GM21825 (cell line): ENCODE measurements around the gene SLC38A9.

ENCODE experiments used
- ATAC-seq: cut with Tn5 transposase; IDR thresholded peaks from one replicate; pipeline ENCODE4 v1.9.1; 2021; ENCODE audit warnings: mild to moderate bottlenecking, moderate library complexity; ENCODE audit not compliant: unreplicated experiment

The SLC38A9 gene

DNA sequence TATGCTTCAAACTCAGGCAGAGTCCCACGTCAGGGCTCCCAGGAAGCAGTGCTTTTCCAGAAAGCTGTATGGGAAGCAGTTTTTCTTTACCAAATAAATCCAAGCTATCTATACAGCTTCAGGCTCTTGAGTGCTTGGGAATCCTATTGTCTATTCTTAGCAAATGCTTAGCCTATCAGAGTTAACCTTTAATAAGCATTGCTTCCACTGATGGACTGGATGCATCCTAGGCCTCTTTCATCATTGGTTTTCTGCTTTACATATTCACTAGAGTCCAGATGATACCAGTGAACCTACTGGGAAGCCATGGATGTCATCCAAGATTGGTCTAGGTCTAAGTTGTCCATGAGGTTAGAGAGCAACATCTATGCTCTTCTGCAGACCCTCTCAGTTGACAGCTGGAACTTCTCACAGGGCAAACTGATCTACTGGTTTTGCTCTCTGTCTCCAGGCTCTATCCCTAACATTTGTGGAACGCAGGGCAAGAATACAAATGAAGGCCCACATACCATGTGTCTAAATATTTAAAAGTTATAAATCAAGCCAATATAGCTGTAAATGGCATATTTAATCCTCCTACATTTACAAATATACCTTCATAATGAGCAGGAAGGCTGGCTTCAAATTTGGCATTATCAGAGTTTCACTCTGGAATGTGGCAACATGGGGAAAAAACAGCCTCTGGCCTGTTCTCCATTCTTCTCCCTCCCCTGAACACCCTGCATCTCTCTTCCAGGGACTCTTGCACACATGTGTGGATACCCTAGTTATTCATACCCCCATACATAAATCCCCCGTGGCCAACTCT is 127.5 kb downstream of the SLC38A9 start:
- no peak for ATAC-seq

DNA sequence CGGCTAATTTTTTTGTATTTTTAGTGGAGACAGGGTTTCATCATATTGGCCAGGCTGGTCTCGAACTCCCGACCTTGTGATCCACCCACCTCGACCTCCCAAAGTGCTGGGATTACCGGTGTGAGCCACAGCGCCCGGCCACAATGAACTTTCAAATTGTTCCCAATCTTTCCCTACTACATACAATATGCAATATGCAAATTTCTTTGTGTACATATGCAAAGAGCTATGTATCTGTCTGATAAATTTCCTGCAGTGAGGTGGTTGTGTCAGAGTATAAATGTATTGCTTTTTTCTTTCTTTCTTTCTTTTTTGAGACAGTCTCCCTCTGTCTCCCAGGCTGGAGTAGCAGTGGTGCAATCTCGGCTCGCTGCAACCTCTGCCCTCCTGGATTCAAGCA is 128.5 kb downstream of the SLC38A9 start:
- no peak for ATAC-seq

DNA sequence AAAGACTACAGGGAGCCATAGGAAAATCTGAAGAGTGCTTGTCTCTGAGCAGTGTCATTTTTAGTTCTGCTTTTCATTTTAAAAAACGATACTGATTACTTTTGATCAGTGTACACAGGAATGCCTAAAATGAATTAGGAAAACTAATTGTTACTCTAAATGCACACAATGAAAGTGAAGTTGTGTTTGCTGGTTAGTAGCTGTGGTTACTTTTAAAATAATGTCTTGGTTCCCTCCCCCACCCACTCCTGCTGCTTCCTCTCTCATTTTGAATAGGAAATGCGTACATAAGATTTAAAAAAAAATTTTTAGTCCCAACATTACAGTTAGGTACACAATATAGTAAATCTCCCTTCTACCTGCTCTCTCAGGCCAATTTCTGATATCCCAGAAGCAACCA is 129.9 kb downstream of the SLC38A9 start:
- no peak for ATAC-seq

DNA sequence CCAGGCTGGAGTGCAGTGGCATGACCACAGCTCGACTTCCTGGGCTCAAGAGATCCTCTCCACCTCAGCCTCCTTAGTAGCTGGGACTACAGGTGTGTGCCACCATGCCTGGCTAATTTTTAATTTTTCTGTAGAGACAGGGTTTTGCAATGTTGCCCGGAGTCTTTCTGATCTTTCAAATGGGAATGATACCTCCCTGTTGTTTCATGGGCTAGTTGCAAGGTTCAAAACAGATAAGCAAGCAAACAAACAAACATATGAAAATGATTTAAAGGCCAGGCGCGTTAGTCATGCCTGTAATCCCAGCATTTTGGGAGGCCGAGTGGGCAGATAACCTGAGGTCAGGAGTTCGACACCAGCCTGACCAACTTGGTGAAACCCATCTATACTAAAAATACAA is 132.1 kb downstream of the SLC38A9 start:
- ATAC-seq, result no peak

DNA sequence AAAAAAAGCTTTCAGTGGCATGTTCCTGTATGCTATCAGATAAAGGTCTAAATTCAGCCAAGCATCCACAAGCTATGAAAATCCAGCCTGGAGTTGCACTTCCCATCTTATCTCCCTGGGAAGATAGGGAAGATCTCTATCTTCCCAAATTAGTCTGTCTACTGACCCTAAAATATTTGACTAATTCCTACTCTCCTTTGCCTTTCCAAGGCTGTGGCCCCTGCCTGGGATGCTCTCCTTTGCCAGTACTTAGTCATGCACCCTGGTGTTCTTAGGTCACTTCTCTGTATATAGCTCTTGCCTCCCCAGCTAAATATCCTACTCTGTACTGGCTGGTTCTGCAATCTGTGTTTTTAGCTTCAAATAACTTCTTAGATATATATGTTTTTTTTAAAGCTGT is 133.4 kb downstream of the SLC38A9 start:
- no peak for ATAC-seq

DNA sequence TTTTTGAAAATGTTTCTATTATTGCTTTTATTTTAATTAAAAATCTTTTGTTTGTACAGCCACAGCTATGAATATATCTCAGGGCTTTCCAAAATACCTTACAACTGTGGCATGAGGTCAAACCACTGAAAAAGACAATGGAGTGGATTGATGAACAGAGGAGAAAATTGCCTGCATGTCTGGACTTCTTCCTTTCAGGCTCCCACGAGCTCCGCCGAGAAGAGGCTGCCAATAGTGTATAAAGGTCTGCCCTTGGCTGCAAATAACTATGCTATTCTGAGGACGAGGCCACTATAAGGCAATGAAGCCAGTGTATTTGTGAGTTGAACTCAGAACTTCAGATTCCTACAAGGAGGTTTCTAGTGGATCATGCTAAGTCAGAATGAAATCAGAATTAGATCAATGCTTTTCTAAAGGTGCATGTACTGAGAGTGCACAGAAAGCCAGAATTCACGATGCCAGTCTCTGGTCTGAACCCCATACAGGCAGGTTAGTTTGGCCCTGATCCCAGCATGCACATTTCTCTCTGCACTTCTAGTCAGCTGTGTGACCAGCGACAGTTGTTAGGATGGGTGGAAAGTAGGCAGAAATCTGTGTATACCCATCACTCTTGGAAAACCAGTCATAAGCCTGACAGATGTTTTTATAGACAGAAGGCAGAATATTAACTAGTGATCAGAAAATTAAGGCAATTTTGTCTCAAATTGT is 134.6 kb downstream of the SLC38A9 start:
- ATAC-seq, result no peak

DNA sequence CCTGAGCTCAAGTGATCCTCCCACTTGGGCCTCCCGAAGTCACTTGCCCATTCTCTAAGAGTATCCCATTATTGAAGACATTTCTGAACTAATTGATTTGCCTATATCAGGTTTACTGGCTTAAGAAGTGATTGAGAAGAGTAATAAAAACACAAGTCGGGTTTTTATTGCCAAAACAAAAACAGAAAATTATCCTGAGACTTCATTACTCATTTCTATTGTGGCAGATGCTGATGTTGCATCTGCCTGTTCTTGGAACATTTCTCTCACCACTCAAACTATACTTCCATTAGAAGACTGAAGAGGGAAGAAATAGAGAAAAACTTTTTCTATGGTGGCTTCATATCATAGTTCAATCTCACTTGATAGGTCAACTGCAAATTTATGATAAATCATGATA is 135.5 kb downstream of the SLC38A9 start:
- no peak for ATAC-seq
